ENCODE measurements around the gene IL4.
"Not testable (repeated sequence)": the region's sequence is repeated elsewhere in the genome, so short reads cannot be mapped to it uniquely, and the experiment has no call there.

The IL4 gene

DNA sequence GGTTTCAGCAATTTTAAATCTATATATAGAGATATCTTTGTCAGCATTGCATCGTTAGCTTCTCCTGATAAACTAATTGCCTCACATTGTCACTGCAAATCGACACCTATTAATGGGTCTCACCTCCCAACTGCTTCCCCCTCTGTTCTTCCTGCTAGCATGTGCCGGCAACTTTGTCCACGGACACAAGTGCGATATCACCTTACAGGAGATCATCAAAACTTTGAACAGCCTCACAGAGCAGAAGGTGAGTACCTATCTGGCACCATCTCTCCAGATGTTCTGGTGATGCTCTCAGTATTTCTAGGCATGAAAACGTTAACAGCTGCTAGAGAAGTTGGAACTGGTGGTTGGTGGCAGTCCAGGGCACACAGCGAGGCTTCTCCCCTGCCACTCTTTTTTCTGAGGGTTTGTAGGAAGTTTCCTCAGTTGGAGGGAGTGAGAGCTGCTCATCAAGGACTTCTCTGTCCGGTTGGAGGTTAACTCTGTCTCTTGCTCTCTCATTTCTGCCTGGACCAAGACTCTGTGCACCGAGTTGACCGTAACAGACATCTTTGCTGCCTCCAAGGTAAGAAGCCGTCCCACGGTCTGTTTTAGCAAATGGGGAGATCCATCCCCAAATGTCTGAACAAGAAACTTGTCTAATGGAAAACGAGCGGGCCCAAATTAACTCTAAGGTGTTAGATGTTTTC, at the start of gene IL4:
Gene IL4, plus strand, starts transcription at position 51 of the 692 bp plus-strand sequence. Its CDS starts 62 bp downstream, at position 113.
- no peak for DNase-seq (ENCODE audit: low read depth)
- TF ChIP-seq MYC (IDR thresholded peaks at IDR 0.05; ENCODE audit: low read depth, low read length) (no peak), POLR2A (IDR thresholded peaks at IDR 0.05; ENCODE audit: extremely low read depth, insufficient read length) (no peak)
- TF ChIP-seq, protein P1, sequence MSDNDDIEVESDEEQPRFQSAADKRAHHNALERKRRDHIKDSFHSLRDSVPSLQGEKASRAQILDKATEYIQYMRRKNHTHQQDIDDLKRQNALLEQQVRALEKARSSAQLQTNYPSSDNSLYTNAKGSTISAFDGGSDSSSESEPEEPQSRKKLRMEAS (IDR thresholded peaks at IDR 0.05; ENCODE audit: low read depth, low read length): no peak
- TF ChIP-seq, protein P2, sequence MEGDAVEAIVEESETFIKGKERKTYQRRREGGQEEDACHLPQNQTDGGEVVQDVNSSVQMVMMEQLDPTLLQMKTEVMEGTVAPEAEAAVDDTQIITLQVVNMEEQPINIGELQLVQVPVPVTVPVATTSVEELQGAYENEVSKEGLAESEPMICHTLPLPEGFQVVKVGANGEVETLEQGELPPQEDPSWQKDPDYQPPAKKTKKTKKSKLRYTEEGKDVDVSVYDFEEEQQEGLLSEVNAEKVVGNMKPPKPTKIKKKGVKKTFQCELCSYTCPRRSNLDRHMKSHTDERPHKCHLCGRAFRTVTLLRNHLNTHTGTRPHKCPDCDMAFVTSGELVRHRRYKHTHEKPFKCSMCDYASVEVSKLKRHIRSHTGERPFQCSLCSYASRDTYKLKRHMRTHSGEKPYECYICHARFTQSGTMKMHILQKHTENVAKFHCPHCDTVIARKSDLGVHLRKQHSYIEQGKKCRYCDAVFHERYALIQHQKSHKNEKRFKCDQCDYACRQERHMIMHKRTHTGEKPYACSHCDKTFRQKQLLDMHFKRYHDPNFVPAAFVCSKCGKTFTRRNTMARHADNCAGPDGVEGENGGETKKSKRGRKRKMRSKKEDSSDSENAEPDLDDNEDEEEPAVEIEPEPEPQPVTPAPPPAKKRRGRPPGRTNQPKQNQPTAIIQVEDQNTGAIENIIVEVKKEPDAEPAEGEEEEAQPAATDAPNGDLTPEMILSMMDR (IDR thresholded peaks at IDR 0.05; ENCODE audit: low read depth, low read length): no peak
- H3K4me3 ChIP-seq (ENCODE audit: low read depth, low read length): no peak within 1 kb of the TSS

DNA sequence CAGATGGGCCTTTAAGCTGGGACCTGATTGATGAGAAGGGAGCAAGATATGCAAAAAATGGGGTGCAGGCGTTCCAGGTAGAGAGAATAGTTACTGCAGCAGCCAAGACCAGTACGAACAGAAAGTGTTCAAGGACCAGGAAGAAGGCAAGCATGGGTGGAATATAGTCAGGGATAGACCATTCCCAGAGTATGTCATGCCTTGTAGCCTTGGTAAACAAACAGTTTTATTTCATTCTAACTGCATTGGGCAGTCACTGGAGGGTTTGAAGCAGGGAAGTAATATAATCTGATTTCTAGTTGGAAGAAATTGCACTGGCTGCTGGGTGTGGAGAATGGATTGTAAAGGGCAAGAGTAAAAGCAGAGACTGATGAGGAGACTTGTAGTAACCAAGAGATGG, 46.3 kb upstream of the IL4 start:
- no peak overlapping the region for H3K4me3 ChIP-seq (ENCODE audit: low read depth, low read length)
- no peak for DNase-seq (ENCODE audit: low read depth)
- TF ChIP-seq, protein P1 (IDR thresholded peaks at IDR 0.05; ENCODE audit: low read depth, low read length): no peak
- TF ChIP-seq POLR2A (IDR thresholded peaks at IDR 0.05; ENCODE audit: extremely low read depth, insufficient read length) (no peak), MYC (IDR thresholded peaks at IDR 0.05; ENCODE audit: low read depth, low read length) (no peak)
- TF ChIP-seq, protein P2 (IDR thresholded peaks at IDR 0.05; ENCODE audit: low read depth, low read length): no peak

DNA sequence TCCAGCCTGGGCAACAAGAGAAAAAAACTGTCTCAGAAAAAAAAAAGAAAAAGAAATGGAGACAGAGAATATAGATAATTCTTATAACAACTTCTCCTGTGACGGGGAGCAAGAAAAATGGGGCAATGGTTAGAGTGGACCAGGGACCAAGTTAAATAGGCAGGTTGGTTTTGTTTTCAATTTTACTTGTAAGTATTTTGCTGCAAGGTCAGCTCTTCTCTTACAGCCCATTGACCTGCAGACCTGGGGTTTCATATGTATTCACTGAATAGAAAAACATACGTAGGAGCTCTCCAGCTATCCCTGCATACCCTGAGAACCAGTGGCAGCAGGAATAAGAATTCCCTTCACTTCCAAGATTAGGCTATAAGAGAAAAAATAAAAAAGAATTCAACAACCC, 45.0 kb upstream of the IL4 start:
- no peak overlapping the region for H3K4me3 ChIP-seq (ENCODE audit: low read depth, low read length)

DNA sequence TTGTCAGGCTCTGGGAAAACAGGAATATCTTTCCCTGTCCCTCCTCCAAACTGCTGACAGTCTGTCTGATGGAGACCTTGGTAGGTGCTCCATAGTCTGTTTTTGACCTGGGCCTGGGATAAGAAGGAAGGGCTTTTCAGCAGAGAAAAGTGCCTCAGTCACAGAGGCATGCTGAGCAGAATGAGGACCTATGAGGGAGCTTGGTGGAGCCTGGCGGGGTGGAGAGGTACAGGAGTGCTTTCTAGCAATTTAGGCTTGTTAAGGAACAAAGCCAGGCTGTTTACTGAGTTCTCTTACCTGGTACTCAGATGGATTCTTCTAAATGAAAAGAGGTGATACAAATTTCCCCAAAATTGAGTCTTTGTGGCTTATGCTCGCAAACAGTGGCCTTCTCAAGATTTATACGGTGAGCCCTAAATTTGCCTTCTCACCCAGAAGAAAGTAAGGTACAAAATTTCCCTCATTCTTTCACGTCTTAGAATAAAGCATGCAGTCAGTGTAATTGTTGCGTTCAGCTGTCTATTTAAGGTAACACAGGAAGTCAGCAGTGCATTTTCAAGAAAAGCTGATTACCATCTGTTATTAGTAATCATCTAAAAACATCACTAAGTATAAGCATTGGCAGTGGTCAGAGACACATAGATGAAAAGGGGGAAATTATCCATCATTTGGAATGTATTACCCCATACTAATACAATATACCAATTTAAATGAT, 44.4 kb upstream of the IL4 start:
- no peak for DNase-seq (ENCODE audit: low read depth)
- TF ChIP-seq MYC (IDR thresholded peaks at IDR 0.05; ENCODE audit: low read depth, low read length) (no peak), POLR2A (IDR thresholded peaks at IDR 0.05; ENCODE audit: extremely low read depth, insufficient read length) (no peak)
- TF ChIP-seq, protein P1 (IDR thresholded peaks at IDR 0.05; ENCODE audit: low read depth, low read length): no peak
- TF ChIP-seq, protein P2 (IDR thresholded peaks at IDR 0.05; ENCODE audit: low read depth, low read length): no peak
- no peak overlapping the region for H3K4me3 ChIP-seq (ENCODE audit: low read depth, low read length)

More for the DNA sequence above, 45.0 kb upstream of the IL4 start:
- DNase-seq (ENCODE audit: low read depth): no peak
- TF ChIP-seq MYC (IDR thresholded peaks at IDR 0.05; ENCODE audit: low read depth, low read length) (no peak), POLR2A (IDR thresholded peaks at IDR 0.05; ENCODE audit: extremely low read depth, insufficient read length) (no peak)
- TF ChIP-seq, protein P1 (IDR thresholded peaks at IDR 0.05; ENCODE audit: low read depth, low read length): no peak
- TF ChIP-seq, protein P2 (IDR thresholded peaks at IDR 0.05; ENCODE audit: low read depth, low read length): no peak

DNA sequence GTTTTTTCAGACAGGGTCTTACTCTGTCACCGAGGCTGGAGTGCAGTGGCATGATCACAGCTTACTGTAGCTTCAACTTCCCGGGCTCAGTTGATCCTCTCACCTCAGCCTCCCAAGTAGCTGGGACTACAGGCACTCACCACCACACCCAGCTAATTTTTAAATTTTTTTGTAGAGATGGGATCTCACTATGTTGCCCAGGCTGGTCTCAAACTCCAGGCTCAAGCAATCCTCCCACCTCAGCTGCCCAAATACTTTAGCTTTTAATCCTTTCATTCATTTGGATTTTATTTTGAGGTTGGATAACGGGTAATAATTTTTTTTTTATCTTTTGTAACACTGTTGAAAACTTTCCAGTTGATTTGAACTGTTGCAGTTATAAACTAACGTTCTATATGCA, 40.2 kb upstream of the IL4 start:
- not testable (repeated sequence) for DNase-seq (ENCODE audit: low read depth)

DNA sequence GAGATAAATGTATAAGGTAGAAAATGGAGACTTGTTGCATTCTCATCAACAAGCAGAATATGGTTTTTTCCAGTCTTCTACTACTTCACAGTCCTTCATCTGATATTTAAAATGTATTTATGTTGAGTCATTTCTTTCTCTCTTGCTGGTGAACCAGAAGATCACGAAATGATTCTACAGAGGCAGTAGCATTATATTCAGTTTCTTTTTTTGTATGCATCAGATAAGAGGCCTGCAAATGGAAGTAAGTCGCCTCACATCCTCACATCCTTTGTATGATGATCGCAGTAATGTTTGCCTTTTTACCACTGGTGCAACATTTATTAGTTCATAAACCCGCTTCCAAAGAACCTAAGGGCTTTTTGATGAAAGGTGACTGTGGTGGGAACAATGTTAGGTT, 37.9 kb upstream of the IL4 start:
- DNase-seq (ENCODE audit: low read depth): no peak
- no peak overlapping the region for H3K4me3 ChIP-seq (ENCODE audit: low read depth, low read length)
- TF ChIP-seq MYC (IDR thresholded peaks at IDR 0.05; ENCODE audit: low read depth, low read length): no peak
- TF ChIP-seq, protein P1 (IDR thresholded peaks at IDR 0.05; ENCODE audit: low read depth, low read length): no peak

More for the DNA sequence above, 40.2 kb upstream of the IL4 start:
- H3K4me3 ChIP-seq (ENCODE audit: low read depth, low read length): not testable (repeated sequence)
